ENCODE measurements around the gene PRAMEF17.
"Not testable (repeated sequence)": the region's sequence is repeated elsewhere in the genome, so short reads cannot be mapped to it uniquely, and the experiment has no call there.

PRAMEF17 gene

GRCh38 chr1:13389332-13389731 is at the start of gene PRAMEF17:
Gene PRAMEF17, plus strand, starts transcription at chr1:13389632. Its CDS starts 26 bp downstream, at chr1:13389658.
- not testable (repeated sequence) for H3K4me3 ChIP-seq, H3K36me3 ChIP-seq, H3K4me1 ChIP-seq, H3K9me3 ChIP-seq, H4K20me1 ChIP-seq, H3K27ac ChIP-seq, H3K4me2 ChIP-seq, H3K27me3 ChIP-seq, H3K9ac ChIP-seq

- not testable (repeated sequence) for H3K27me3 ChIP-seq, H3K4me1 ChIP-seq, H3K27ac ChIP-seq, H3K36me3 ChIP-seq, H3K4me3 ChIP-seq, H3K4me2 ChIP-seq, H3K9me3 ChIP-seq, H3K9ac ChIP-seq, H4K20me1 ChIP-seq
Observed at GRCh38 chr1:13342496-13342895, 46.9 kb upstream of the PRAMEF17 start.

GRCh38 chr1:13347034-13347433 is 42.4 kb upstream of the PRAMEF17 start, which contains the start of gene PRAMEF14:
Gene PRAMEF14, minus strand, starts transcription at chr1:13347134. Its CDS starts 1,820 bp downstream, at chr1:13345314.
- not testable (repeated sequence) for H3K27me3 ChIP-seq, H3K9ac ChIP-seq, H3K4me3 ChIP-seq, H3K36me3 ChIP-seq, H3K4me2 ChIP-seq, H4K20me1 ChIP-seq, H3K27ac ChIP-seq, H3K4me1 ChIP-seq, H3K9me3 ChIP-seq

GRCh38 chr1:13353476-13353875 is 36.0 kb upstream of the PRAMEF17 start:
- H3K27me3 ChIP-seq, H3K27ac ChIP-seq, H3K36me3 ChIP-seq, H3K4me3 ChIP-seq, H3K9ac ChIP-seq, H4K20me1 ChIP-seq, H3K4me1 ChIP-seq, H3K4me2 ChIP-seq: not testable (repeated sequence)
- peaks cover 15% of the 10 kb centered on the region for H3K9me3 ChIP-seq

GRCh38 chr1:13354475-13354874 is 35.0 kb upstream of the PRAMEF17 start:
- H3K4me2 ChIP-seq, H3K9ac ChIP-seq, H4K20me1 ChIP-seq, H3K27ac ChIP-seq, H3K4me3 ChIP-seq, H3K36me3 ChIP-seq, H3K4me1 ChIP-seq, H3K27me3 ChIP-seq: not testable (repeated sequence)
- peaks cover 15% of the 10 kb centered on the region for H3K9me3 ChIP-seq

- not testable (repeated sequence) for H3K4me1 ChIP-seq, H3K27ac ChIP-seq, H4K20me1 ChIP-seq, H3K4me3 ChIP-seq, H3K27me3 ChIP-seq, H3K9ac ChIP-seq, H3K36me3 ChIP-seq, H3K4me2 ChIP-seq
- peaks cover 15% of the 10 kb centered on the region for H3K9me3 ChIP-seq
Observed at GRCh38 chr1:13356774-13357173, 32.7 kb upstream of the PRAMEF17 start.

- H3K27me3 ChIP-seq, H3K36me3 ChIP-seq, H3K4me1 ChIP-seq, H3K27ac ChIP-seq, H3K4me3 ChIP-seq, H3K4me2 ChIP-seq, H3K9me3 ChIP-seq, H3K9ac ChIP-seq, H4K20me1 ChIP-seq: not testable (repeated sequence)
Observed at GRCh38 chr1:13362364-13362763, 27.1 kb upstream of the PRAMEF17 start.

- not testable (repeated sequence) for H3K9me3 ChIP-seq, H3K27ac ChIP-seq, H3K4me2 ChIP-seq, H3K4me1 ChIP-seq, H3K36me3 ChIP-seq, H4K20me1 ChIP-seq, H3K4me3 ChIP-seq, H3K9ac ChIP-seq, H3K27me3 ChIP-seq
Observed at GRCh38 chr1:13364928-13365327, 24.5 kb upstream of the PRAMEF17 start.

GRCh38 chr1:13366536-13366935 is 22.9 kb upstream of the PRAMEF17 start:
- H4K20me1 ChIP-seq, H3K4me1 ChIP-seq, H3K27me3 ChIP-seq, H3K9me3 ChIP-seq, H3K36me3 ChIP-seq, H3K4me3 ChIP-seq, H3K27ac ChIP-seq, H3K4me2 ChIP-seq, H3K9ac ChIP-seq: not testable (repeated sequence)

DNA sequence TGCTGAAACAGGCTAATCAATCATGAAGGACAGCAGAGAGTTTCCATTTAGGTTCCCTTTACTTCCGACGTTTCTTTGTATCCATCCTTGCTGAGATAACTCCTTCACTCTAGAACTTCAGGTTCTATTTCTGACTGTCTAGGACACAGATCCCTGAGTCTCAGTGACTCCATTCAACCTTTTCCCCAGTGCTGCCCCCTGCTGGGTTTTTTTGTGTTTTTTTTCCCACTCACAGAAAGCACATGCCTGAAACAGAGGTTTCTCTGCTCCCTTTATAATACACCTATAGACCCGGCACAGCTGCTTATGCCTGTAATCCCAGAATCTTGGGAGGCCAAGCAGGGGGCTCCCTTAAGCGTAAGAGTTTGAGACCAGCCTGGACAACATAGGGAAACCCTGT is 20.9 kb upstream of the PRAMEF17 start:
- H3K9me3 ChIP-seq, H3K27ac ChIP-seq, H3K4me2 ChIP-seq, H4K20me1 ChIP-seq, H3K27me3 ChIP-seq, H3K4me3 ChIP-seq, H3K36me3 ChIP-seq, H3K4me1 ChIP-seq, H3K9ac ChIP-seq: not testable (repeated sequence)

DNA sequence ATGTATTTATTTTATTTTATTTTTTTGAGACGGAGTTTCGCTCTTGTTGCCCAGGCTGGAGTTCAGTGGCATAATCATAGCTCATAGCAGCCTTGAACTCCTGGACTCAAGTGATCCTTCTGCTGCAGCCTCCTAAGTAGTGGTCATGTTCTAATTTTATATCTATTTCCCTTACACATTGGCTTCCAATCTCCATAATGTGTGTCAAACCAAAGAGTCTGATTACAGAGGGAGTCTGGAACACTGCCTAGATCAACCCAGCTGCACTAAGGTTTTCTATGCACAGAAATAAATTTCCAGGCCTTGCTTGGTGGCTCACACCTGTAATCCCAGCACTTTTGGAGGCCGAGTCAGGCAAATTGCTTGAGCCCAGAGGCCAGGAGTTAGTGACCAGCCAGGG is 10.4 kb upstream of the PRAMEF17 start:
- not testable (repeated sequence) for H3K36me3 ChIP-seq, H3K4me2 ChIP-seq, H3K27ac ChIP-seq, H3K9ac ChIP-seq, H3K4me1 ChIP-seq, H4K20me1 ChIP-seq, H3K9me3 ChIP-seq, H3K27me3 ChIP-seq, H3K4me3 ChIP-seq

GRCh38 chr1:13380380-13380779 is 9.1 kb upstream of the PRAMEF17 start:
- H3K9ac ChIP-seq, H3K36me3 ChIP-seq, H4K20me1 ChIP-seq, H3K27ac ChIP-seq, H3K4me2 ChIP-seq, H3K9me3 ChIP-seq, H3K4me3 ChIP-seq, H3K4me1 ChIP-seq, H3K27me3 ChIP-seq: not testable (repeated sequence)

GRCh38 chr1:13393004-13393403 is 3.6 kb downstream of the PRAMEF17 start:
- not testable (repeated sequence) for H3K27ac ChIP-seq, H3K9ac ChIP-seq, H3K4me1 ChIP-seq, H3K27me3 ChIP-seq, H3K36me3 ChIP-seq, H3K4me3 ChIP-seq, H4K20me1 ChIP-seq, H3K9me3 ChIP-seq, H3K4me2 ChIP-seq

DNA sequence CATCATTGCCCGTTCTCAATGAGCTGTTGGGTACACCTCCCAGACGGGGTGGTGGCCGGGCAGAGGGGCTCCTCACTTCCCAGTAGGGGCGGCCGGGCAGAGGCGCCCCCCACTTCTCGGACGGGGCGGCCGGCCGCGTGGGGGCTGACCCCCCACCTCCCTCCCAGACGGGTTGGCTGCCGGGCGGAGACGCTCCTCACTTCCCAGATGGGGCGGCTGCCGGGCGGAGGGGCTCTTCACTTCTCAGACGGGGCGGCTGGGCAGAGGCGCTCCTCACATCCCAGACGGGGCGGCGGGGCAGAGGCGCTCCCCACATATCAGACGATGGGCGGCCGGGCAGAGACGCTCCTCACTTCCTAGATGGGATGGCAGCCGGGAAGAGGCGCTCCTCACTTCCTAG is 5.3 kb downstream of the PRAMEF17 start:
- H3K4me2 ChIP-seq, H3K9ac ChIP-seq, H3K27me3 ChIP-seq, H3K36me3 ChIP-seq, H4K20me1 ChIP-seq, H3K4me1 ChIP-seq, H3K27ac ChIP-seq, H3K4me3 ChIP-seq, H3K9me3 ChIP-seq: not testable (repeated sequence)

DNA sequence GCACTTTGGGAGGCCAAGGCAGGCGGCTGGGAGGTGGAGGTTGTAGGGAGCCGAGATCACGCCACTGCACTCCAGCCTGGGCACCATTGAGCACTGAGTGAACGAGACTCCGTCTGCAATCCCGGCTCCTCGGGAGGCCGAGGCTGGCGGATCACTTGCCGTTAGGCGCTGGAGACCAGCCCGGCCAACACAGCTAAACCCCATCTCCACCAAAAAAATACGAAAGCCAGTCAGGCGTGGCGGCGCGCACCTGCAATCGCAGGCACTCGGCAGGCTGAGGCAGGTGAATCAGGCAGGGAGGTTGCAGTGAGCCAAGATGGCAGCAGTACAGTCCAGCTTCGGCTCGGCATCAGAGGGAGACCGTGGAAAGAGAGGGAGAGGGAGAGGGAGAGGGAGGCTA is 5.9 kb downstream of the PRAMEF17 start:
- not testable (repeated sequence) for H3K27ac ChIP-seq, H3K9ac ChIP-seq, H3K4me2 ChIP-seq, H4K20me1 ChIP-seq, H3K9me3 ChIP-seq, H3K27me3 ChIP-seq, H3K4me3 ChIP-seq, H3K36me3 ChIP-seq, H3K4me1 ChIP-seq

Data from BLaER1 (cell line).